GM15510 (cell line): ENCODE results near the gene SLC11A2.

Experiments
- POLR2A ChIP-seq: IDR thresholded peaks from 3 replicates; pipeline ENCODE4 v1.6.1; 2011; ENCODE audit warnings: borderline replicate concordance; ENCODE audit not compliant: insufficient read length; ENCODE audit errors: extremely low read depth

SLC11A2 gene

GRCh38 chr12:50986966-50987737, 39.0 kb downstream of the SLC11A2 start:
- TF ChIP-seq POLR2A: no peak

- TF ChIP-seq POLR2A: no peak
Measured at GRCh38 chr12:50985322-50985721, 40.9 kb downstream of the SLC11A2 start.

- TF ChIP-seq POLR2A: no peak
Measured at GRCh38 chr12:50984586-50985298, 41.4 kb downstream of the SLC11A2 start.

GRCh38 chr12:50981319-50982239, 44.6 kb downstream of the SLC11A2 start:
- no peak for TF ChIP-seq POLR2A

GRCh38 chr12:50980545-50980944, 45.6 kb downstream of the SLC11A2 start:
- no peak for TF ChIP-seq POLR2A

GRCh38 chr12:50979369-50980052, 46.7 kb downstream of the SLC11A2 start:
- no peak for TF ChIP-seq POLR2A

- TF ChIP-seq POLR2A: no peak
Measured at GRCh38 chr12:50971946-50972345, 54.2 kb downstream of the SLC11A2 start.

- no peak for TF ChIP-seq POLR2A
Measured at GRCh38 chr12:50964432-50964831, 61.8 kb downstream of the SLC11A2 start.

GRCh38 chr12:50961708-50962107, 64.5 kb downstream of the SLC11A2 start:
- TF ChIP-seq POLR2A: no peak

- TF ChIP-seq POLR2A: no peak
Measured at GRCh38 chr12:50960130-50960529, 66.1 kb downstream of the SLC11A2 start.

GRCh38 chr12:50955697-50956096, 70.5 kb downstream of the SLC11A2 start:
- TF ChIP-seq POLR2A: no peak

GRCh38 chr12:50955288-50955687, 70.9 kb downstream of the SLC11A2 start:
- TF ChIP-seq POLR2A: no peak

GRCh38 chr12:50953047-50953446, 73.1 kb downstream of the SLC11A2 start:
- no peak for TF ChIP-seq POLR2A

- TF ChIP-seq POLR2A: no peak
Measured at GRCh38 chr12:50952510-50952909, 73.7 kb downstream of the SLC11A2 start, which contains the start of gene HIGD1C. TSS of gene HIGD1C (plus strand) at chr12:50952544. CDS start at chr12:50953999, 1,455 bp downstream.

- no peak for TF ChIP-seq POLR2A
Measured at GRCh38 chr12:50951112-50951511, 75.1 kb downstream of the SLC11A2 start.

- TF ChIP-seq POLR2A: no peak
Measured at GRCh38 chr12:50949801-50950302, 76.3 kb downstream of the SLC11A2 start.
